ENCODE measurements around the gene PCNT.

DNA sequence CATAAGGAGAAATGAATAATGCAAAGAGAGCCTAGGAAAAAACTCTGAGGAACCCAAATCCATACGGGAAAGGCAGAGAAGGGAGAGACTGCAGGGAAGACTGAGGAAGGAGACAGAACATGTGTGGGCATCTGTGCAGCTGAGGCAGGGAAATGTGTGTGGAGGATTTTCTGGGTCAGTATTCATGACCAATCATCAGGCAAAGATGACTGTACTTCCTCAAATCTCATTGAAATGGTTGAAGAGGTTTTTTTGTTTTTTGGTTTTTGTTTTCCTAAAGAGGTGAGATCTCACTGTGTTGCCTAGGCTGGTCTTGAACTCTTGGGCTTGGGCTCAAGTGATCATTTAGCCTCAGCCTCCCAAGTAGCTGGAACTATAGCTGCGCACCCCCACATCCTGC, 150.4 kb downstream of the PCNT start:
- no peak for TF ChIP-seq POLR2A (IDR thresholded peaks at IDR 0.05)
- TF ChIP-seq, protein P1, sequence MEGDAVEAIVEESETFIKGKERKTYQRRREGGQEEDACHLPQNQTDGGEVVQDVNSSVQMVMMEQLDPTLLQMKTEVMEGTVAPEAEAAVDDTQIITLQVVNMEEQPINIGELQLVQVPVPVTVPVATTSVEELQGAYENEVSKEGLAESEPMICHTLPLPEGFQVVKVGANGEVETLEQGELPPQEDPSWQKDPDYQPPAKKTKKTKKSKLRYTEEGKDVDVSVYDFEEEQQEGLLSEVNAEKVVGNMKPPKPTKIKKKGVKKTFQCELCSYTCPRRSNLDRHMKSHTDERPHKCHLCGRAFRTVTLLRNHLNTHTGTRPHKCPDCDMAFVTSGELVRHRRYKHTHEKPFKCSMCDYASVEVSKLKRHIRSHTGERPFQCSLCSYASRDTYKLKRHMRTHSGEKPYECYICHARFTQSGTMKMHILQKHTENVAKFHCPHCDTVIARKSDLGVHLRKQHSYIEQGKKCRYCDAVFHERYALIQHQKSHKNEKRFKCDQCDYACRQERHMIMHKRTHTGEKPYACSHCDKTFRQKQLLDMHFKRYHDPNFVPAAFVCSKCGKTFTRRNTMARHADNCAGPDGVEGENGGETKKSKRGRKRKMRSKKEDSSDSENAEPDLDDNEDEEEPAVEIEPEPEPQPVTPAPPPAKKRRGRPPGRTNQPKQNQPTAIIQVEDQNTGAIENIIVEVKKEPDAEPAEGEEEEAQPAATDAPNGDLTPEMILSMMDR (IDR thresholded peaks at IDR 0.05) = no peak

All from tibial nerve (tissue), 3 donors.